HL-60 (cell line): ENCODE measurements around the gene PKIB.

Experiments used
- DNase-seq, 2 experiments: peaks; one replicate each; pipeline ENCODE4 v3.0.0-alpha.2; 2010 to 2020; ENCODE audit warnings: low read depth in 1 of 2, low spot score in 1 of 2
- H3K27ac ChIP-seq: fragments of 250-450 bp; sonication (Bioruptor Pico); replicated peaks from 2 replicates; pipeline ENCODE4 v1.5.1; 2020; ENCODE audit warnings: mild to moderate bottlenecking, moderate library complexity
- H3K27me3 ChIP-seq: fragments of 250-450 bp; sonication (Bioruptor Pico); 2 replicates; pipeline ENCODE4 v1.5.1; 2021; ENCODE audit warnings: mild to moderate bottlenecking, moderate library complexity; ENCODE audit not compliant: insufficient read depth, poor library complexity, severe bottlenecking
- H3K4me3 ChIP-seq: replicated peaks from 2 replicates; pipeline ENCODE4 v1.5.1; 2011; ENCODE audit warnings: mild to moderate bottlenecking, control low read depth, low read length; ENCODE audit not compliant: insufficient read depth
- GABPA ChIP-seq: IDR thresholded peaks from 2 replicates; pipeline ENCODE4 v1.6.1; 2012; ENCODE audit warnings: low read depth
- POLR2AphosphoS5 ChIP-seq: IDR thresholded peaks from 2 replicates; pipeline ENCODE4 v1.6.1; 2012; ENCODE audit warnings: low read depth
- SPI1 ChIP-seq: IDR thresholded peaks from 2 replicates; pipeline ENCODE4 v1.6.1; 2012; ENCODE audit warnings: low read depth, mild to moderate bottlenecking, borderline replicate concordance
- TF ChIP-seq, protein P1 (sequence below): IDR thresholded peaks from one replicate; pipeline ENCODE4 v1.5.1; 2011; ENCODE audit warnings: low read length, control low read depth, inconsistent platforms; ENCODE audit not compliant: insufficient read depth
- TF ChIP-seq, protein P2 (sequence below): IDR thresholded peaks from 2 replicates; pipeline ENCODE4 v1.6.1; 2012; ENCODE audit warnings: low read depth; ENCODE audit not compliant: insufficient replicate concordance

PKIB gene

DNA sequence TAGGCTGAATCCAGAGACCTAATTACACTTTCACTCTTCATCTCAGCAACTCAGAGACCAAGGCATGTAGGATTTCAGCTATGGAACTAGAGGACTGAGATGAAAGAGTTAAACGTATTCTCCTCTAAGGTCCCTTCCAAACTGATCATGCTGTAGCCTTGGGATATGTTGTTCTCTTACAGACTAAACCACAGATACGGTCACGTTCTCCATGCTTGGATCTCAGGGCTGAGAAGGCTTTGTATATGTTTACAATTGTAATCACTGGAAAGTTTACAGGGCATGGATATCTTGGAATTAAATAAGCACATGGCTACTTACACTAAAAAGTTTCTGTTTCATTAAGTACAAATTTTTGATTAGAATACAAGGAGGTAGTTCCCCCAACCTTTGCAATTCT lies 50.1 kb downstream of the PKIB start:
- Histone ChIP-seq H3K4me3 (no peak overlapping the region), H3K27me3 (no peaks in the 10 kb centered on the region), H3K27ac (no peak overlapping the region)
- no peak for DNase-seq
- TF ChIP-seq SPI1 (no peak), GABPA (no peak), POLR2AphosphoS5 (no peak)
- TF ChIP-seq, protein P1, sequence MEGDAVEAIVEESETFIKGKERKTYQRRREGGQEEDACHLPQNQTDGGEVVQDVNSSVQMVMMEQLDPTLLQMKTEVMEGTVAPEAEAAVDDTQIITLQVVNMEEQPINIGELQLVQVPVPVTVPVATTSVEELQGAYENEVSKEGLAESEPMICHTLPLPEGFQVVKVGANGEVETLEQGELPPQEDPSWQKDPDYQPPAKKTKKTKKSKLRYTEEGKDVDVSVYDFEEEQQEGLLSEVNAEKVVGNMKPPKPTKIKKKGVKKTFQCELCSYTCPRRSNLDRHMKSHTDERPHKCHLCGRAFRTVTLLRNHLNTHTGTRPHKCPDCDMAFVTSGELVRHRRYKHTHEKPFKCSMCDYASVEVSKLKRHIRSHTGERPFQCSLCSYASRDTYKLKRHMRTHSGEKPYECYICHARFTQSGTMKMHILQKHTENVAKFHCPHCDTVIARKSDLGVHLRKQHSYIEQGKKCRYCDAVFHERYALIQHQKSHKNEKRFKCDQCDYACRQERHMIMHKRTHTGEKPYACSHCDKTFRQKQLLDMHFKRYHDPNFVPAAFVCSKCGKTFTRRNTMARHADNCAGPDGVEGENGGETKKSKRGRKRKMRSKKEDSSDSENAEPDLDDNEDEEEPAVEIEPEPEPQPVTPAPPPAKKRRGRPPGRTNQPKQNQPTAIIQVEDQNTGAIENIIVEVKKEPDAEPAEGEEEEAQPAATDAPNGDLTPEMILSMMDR = no peak

DNA sequence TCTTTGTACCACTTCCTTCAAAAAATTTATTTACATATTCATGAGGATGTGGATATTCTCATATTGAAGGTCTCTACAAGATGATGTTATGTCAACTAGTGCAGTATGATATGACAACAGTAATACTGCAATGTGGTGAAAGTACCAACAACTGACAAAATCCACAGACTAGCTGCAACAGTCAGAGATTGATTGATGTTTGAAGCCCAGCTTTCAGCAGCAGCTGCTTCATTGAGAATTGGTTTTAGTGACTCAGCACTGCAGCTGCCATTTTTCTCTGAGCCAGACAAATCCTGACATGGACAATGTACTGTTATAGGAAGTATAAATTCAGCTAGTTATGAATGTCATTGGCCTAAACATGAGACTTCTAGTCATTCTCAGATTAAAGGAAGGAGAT lies 53.8 kb downstream of the PKIB start:
- no peak for DNase-seq
- Histone ChIP-seq H3K27ac (no peak overlapping the region), H3K4me3 (no peak overlapping the region), H3K27me3 (no peaks in the 10 kb centered on the region)
- TF ChIP-seq SPI1 = no peak
- no peak for TF ChIP-seq POLR2AphosphoS5
- no peak for TF ChIP-seq GABPA
- TF ChIP-seq, protein P2, sequence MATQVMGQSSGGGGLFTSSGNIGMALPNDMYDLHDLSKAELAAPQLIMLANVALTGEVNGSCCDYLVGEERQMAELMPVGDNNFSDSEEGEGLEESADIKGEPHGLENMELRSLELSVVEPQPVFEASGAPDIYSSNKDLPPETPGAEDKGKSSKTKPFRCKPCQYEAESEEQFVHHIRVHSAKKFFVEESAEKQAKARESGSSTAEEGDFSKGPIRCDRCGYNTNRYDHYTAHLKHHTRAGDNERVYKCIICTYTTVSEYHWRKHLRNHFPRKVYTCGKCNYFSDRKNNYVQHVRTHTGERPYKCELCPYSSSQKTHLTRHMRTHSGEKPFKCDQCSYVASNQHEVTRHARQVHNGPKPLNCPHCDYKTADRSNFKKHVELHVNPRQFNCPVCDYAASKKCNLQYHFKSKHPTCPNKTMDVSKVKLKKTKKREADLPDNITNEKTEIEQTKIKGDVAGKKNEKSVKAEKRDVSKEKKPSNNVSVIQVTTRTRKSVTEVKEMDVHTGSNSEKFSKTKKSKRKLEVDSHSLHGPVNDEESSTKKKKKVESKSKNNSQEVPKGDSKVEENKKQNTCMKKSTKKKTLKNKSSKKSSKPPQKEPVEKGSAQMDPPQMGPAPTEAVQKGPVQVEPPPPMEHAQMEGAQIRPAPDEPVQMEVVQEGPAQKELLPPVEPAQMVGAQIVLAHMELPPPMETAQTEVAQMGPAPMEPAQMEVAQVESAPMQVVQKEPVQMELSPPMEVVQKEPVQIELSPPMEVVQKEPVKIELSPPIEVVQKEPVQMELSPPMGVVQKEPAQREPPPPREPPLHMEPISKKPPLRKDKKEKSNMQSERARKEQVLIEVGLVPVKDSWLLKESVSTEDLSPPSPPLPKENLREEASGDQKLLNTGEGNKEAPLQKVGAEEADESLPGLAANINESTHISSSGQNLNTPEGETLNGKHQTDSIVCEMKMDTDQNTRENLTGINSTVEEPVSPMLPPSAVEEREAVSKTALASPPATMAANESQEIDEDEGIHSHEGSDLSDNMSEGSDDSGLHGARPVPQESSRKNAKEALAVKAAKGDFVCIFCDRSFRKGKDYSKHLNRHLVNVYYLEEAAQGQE = no peak
- TF ChIP-seq, protein P1 = no peak

DNA sequence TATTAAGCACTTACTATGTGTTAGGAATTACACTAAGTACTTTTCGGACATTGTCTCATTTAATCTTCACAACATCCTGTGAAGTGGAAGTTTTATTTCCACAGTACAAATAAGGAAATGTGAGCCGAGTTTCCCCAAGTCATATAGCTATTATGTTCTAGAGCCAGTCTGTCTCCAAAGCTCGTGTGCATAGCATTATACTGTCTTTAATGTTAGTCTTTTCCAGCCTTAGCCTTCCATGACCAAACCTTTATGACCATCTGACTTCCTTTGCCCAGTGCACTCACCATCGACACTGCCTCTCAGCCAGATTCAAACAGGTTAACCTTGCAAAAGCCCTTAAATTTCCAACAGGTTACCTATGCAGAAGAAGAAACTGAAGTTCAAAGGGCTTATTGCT lies 55.7 kb downstream of the PKIB start:
- H3K27me3 ChIP-seq = no peaks in the 10 kb centered on the region
- TF ChIP-seq GABPA (no peak), POLR2AphosphoS5 (no peak), SPI1 (no peak)
- TF ChIP-seq, protein P2 = no peak
- TF ChIP-seq, protein P1 = no peak
- no peak for DNase-seq
- no peak overlapping the region for H3K27ac ChIP-seq
- H3K4me3 ChIP-seq = no peak overlapping the region

DNA sequence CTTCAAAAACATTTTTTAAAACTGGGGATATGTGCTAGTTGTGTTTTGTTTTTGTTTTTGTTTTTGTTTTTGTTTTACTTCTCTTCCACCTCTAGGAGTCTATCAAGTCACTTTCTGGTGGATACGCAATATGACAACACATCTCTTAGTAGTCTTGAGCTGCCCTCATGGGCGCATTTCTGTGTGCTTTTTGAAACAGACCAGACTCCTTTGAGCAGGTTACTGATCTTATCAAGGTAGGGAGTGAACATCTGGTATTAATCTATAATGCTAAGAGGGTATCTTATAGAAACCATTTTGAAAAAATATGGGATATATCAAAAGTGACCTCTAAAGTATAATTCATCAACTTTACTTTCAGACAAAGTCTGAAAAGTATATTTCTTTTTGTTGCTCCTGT lies 56.2 kb downstream of the PKIB start:
- no peak for DNase-seq
- Histone ChIP-seq H3K4me3 (no peak overlapping the region), H3K27me3 (no peaks in the 10 kb centered on the region), H3K27ac (no peak overlapping the region)
- TF ChIP-seq SPI1 (no peak), POLR2AphosphoS5 (no peak), GABPA (no peak)
- TF ChIP-seq, protein P1 = no peak
- TF ChIP-seq, protein P2 = no peak
